GM19099 (cell line): ENCODE results near the gene MEF2D.

ENCODE experiments used
- POLR2A ChIP-seq: IDR thresholded peaks from 3 replicates; pipeline ENCODE4 v1.6.1; 2011; ENCODE audit warnings: low read depth; ENCODE audit not compliant: insufficient read length; ENCODE audit errors: extremely low read depth

MEF2D gene

DNA sequence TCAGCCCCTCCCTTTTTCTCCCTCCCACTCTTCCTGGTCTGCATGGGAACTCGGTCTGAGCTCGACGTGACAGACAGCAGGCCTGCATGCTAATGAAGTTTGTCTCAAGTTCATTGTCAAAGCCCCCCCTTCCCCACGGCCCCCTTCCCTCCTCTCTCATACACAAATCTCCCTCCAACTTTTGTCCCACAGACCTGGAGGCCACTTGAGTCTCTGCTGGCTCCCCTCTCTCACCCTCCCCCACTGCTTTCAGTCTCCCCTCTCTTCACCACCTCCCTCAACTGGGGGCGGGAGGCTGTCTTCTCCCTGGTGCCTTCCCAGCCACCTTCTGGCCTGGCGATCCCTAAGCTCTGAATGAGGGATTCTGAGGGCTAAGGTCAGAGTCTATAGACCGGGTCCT is 70.3 kb downstream of the MEF2D start:
- TF ChIP-seq POLR2A, result no peak

DNA sequence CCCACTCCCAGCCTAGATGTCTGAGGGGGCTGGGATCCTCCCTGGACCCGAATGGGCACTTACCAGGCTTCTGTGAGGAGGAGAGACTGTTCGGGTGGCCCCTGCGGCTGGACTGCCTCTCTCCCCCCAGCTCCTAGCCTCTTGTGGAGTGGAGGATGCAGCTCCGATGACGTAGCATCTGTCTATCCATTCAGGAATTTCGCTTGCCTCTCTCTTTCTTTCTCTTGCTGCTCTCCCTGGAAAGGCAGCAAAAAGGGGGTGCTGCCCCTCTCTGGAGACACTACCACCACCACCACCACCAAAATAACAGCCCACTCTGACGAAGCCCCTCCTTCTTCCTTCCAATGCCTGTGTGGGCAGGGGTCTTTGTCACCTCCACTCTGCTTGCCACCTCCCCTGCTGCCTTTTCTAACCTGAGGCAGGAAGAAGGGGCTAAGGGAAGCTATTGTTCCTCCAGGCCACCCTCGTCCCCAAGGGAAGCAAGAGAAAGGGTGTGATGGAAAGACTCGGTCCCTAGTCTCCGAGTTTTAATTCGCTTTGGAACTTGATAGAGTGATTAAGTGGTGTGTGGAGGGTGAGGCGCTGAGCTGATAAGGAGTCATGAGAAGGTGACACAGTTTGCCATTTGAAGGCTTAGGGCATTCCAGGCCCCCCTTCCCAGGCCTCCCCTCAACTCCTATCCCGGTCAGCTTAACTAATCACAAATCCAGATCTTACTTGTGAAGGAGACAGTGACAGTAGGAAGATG is 71.1 kb downstream of the MEF2D start:
- no peak for TF ChIP-seq POLR2A

- no peak for TF ChIP-seq POLR2A
Observed at GRCh38 chr1:156428746-156429288, 71.8 kb downstream of the MEF2D start.

GRCh38 chr1:156427957-156428356 is 72.6 kb downstream of the MEF2D start:
- TF ChIP-seq POLR2A, result no peak

GRCh38 chr1:156425943-156426342 is 74.6 kb downstream of the MEF2D start:
- TF ChIP-seq POLR2A, result no peak

DNA sequence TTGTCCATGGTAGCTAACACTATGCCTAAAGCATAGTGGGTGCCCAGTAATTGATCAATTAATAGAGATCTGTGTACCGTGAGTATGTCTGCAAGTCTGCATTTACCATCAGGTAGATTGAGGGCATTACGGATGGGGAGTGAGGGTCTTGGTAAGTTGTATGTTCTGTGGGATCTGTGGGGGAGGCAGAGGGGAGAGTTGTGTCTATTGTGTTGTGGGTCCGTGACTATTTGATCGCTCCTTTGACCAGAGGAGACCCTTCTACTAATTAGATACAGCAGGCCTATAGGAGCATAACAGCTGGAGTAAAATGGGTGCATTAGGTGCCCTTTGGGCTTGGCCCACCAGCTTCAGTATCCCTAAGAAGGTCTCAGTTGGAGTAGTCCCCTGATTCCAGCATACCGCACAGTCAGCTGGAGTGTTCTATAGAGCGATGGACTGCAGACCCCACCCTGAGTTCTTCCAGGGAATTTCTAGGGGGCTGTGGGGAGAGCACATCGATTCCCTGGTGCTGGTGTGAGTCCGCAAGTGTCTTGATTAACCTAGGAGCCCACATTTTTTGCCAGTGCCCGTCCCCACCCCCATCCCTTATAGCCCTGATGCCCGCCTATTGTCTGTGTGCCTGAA is 75.7 kb downstream of the MEF2D start:
- TF ChIP-seq POLR2A, result no peak

DNA sequence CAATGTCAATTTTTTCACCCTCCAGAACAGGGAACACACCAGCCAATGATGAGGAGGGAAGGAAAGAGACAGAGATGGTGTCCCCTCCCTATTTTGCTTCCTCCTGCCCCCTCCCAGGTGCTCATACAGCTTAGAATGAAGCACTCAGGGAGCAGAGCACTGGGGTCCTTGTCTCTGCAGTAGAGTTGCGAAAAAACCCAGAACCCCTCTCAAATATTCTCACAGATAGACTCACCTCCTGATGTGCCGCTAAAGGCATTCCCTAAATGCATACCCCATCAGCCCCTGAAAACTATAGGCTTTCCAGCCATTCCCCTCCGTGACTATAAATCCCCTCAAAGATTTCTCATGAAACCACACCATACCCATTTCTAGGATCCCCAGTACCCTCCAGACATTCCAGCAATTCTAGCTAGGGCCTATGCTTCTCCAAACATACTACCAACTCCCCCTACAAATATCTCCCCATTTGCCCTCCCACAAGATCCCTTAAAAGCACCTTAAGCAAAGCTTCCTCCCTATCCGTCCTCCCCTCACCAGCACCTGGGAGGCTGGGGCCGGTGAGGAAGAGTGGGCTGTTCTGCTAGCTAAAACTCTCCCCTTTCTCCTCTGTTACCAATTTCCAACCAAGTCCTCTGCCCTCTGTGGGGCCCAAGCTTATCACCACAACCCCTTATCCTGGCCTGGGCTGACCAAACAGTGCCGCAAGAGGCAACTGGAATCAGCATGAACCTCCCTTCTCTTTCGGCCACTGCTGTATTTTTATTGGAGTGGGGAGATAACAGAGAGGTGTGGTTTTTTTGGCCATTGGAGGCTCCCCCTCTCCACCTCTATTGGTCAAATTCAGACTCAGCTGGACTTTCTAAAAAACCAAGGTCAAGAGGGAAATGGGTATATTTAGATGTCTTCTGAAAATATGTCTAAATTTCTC is 76.9 kb downstream of the MEF2D start:
- TF ChIP-seq POLR2A, result no peak

- no peak for TF ChIP-seq POLR2A
Observed at GRCh38 chr1:156422602-156423091, 77.9 kb downstream of the MEF2D start.

DNA sequence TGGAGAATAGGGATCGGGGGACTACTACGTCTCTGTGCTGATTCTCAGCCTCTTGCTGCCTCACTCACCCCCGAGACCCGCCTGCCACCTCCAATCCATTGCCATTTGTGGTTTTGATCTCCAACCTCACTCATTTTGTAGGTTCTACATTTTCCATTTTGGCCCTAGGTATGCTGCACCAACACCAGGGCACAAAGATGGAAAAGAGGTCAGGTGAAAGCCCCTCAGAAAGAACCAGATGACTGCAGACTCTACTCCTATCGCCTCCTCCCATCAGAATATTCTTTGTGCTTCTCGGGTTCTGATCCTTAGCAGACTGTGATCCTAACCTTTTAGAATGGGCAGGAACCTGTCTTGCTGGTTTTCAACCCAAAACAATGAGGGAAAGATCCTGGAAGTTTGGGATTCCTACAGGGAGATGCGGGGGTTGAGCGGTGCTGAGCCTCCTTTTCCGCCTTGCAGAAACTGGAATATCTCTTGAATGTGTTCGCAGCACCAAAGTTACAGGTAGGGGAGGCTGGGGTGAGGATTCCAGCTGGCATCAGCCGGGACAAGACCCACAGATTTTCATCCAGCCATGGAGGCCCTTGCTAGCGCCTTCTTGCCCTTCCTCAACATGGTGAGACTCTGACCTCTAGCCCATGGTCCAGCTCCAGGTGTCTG is 78.5 kb downstream of the MEF2D start:
- TF ChIP-seq POLR2A, result no peak

DNA sequence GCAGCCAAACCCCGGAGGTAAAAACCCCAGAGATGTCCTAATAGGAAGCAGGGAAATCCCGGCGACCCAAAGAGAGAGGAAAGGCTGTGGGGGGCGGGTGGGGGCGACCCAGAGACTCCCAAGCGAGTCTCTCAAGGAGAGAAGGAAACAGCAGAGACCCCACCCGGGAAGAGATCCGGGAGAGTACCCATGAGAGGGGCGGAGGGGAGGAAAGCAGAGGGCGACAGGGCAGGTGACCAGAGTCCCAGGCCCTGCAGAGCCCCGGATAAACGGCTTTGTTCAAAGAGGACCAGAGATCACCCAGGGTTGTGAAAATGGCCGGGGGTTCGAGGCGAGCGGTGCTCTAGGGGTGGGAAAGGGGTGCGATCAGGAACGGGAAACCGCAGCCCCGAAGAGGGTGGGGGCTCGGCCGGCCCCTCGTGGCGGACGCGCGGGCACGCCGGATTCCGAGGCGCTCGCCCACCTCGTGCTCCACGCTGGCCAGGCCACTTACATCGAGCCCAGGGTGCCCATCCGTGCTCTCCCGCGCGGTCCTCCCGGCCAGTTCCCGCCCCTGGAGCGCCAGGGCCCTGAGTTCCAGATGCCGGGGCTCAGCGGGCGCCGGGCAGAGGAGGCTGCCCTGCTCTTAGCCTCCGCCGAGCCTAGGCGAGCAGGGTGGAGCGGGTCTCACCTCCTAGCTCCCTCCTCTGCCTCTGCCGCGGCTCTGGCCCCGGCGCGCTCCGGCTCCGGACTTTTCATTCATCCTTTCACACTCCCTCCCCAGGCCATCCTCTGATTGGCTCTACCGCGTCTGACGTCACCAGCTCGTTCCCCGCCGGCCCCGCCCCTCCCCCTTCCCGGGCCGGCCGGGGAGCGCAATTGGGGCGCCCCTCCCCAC is 79.3 kb downstream of the MEF2D start:
- peak; percentile 70 for TF ChIP-seq POLR2A

- peak; percentile 32 for TF ChIP-seq POLR2A
Observed at GRCh38 chr1:156420205-156421061, 80.1 kb downstream of the MEF2D start.

DNA sequence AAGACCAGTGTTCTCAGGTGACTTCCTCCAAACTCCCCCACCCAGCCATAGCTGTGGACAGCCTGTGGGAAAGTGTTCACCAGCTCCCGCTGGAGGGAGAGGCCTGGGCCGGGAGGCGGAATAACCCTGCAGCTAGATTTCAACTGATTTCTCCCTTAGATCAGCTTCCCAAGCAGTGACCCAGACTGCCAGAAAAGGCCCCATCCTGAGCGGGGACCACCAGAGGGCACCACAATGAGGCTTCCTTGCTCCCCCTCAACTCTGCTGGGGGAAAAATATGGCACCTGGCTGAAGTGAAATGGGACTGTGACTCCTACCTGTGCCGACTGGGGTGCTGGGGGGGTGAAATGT is 80.7 kb downstream of the MEF2D start:
- TF ChIP-seq POLR2A, result no peak
